ENCODE measurements around the gene MSI2.

The MSI2 gene

GRCh38 chr17:57629886-57630285 lies 373.6 kb downstream of the MSI2 start:
- DNase-seq: no peak

GRCh38 chr17:57630736-57631135 lies 374.4 kb downstream of the MSI2 start:
- no peak for DNase-seq

- DNase-seq: no peak
These were observed 375.5 kb downstream of the MSI2 start for GRCh38 chr17:57631871-57632270.

GRCh38 chr17:57632294-57632693 lies 376.0 kb downstream of the MSI2 start:
- DNase-seq: no peak

- DNase-seq: no peak
These were observed 376.9 kb downstream of the MSI2 start for GRCh38 chr17:57633236-57633635.

- no peak for DNase-seq
These were observed 378.6 kb downstream of the MSI2 start for GRCh38 chr17:57634713-57635465.

GRCh38 chr17:57636274-57636673 lies 380.0 kb downstream of the MSI2 start:
- no peak for DNase-seq

GRCh38 chr17:57636985-57637665 lies 380.8 kb downstream of the MSI2 start:
- DNase-seq: no peak

GRCh38 chr17:57637666-57638010 lies 381.3 kb downstream of the MSI2 start:
- DNase-seq: no peak

GRCh38 chr17:57638284-57638683 lies 382.0 kb downstream of the MSI2 start:
- DNase-seq: no peak

- no peak for DNase-seq
These were observed 383.1 kb downstream of the MSI2 start for GRCh38 chr17:57639381-57639780.

GRCh38 chr17:57640079-57640478 lies 383.8 kb downstream of the MSI2 start:
- DNase-seq: no peak

GRCh38 chr17:57641761-57642160 lies 385.4 kb downstream of the MSI2 start:
- DNase-seq: no peak

GRCh38 chr17:57643062-57643461 lies 386.7 kb downstream of the MSI2 start:
- DNase-seq: no peak

- no peak for DNase-seq
These were observed 388.0 kb downstream of the MSI2 start for GRCh38 chr17:57644326-57644725.

- DNase-seq: no peak
These were observed 389.8 kb downstream of the MSI2 start for GRCh38 chr17:57645950-57646665.

GRCh38 chr17:57648720-57649119 lies 392.4 kb downstream of the MSI2 start:
- DNase-seq: no peak

- DNase-seq: no peak
These were observed 392.9 kb downstream of the MSI2 start for GRCh38 chr17:57649191-57649590.

GRCh38 chr17:57649731-57650484 lies 393.6 kb downstream of the MSI2 start:
- DNase-seq: no peak

GRCh38 chr17:57650548-57650947 lies 394.2 kb downstream of the MSI2 start:
- DNase-seq: no peak

- no peak for DNase-seq
These were observed 395.1 kb downstream of the MSI2 start for GRCh38 chr17:57651451-57651850.

GRCh38 chr17:57651996-57652395 lies 395.7 kb downstream of the MSI2 start:
- no peak for DNase-seq

GRCh38 chr17:57652811-57653210 lies 396.5 kb downstream of the MSI2 start:
- no peak for DNase-seq
